Measurements from ENCODE around the gene PLCH2. TPM values are rescaled to one million over a fixed set of nuclear protein-coding genes. Genes with fewer than 3 reads are reported as not detected.

PLCH2 gene
- total RNA-seq, 1 donor from 2014 or later = 0.92 TPM

- no peak for DNase-seq (ENCODE audit: low read depth)
- TF ChIP-seq CTCF (IDR thresholded peaks at IDR 0.05; ENCODE audit: insufficient read depth, low read length, poor library complexity, severe bottlenecking) = no peak
- Histone ChIP-seq H3K36me3 (ENCODE audit: control insufficient read depth, insufficient read depth, low read length) (no peaks in the 10 kb centered on the region), H3K27me3 (ENCODE audit: control insufficient read depth, insufficient read depth, low read length) (peaks cover 2% of the 10 kb centered on the region), H3K4me3 (ENCODE audit: low read depth, low read length) (no peak overlapping the region)
Measured at GRCh38 chr1:2486558-2486957, 10.5 kb downstream of the PLCH2 start.

- DNase-seq (ENCODE audit: low read depth) = no peak
- H3K27me3 ChIP-seq (ENCODE audit: control insufficient read depth, insufficient read depth, low read length) = peaks cover 23% of the 10 kb centered on the region
- no peaks in the 10 kb centered on the region for H3K36me3 ChIP-seq (ENCODE audit: control insufficient read depth, insufficient read depth, low read length)
- no peak for TF ChIP-seq CTCF (IDR thresholded peaks at IDR 0.05; ENCODE audit: insufficient read depth, low read length, poor library complexity, severe bottlenecking)
- H3K4me3 ChIP-seq (ENCODE audit: low read depth, low read length) = no peak overlapping the region
Measured at GRCh38 chr1:2488688-2489087, 12.6 kb downstream of the PLCH2 start.

DNA sequence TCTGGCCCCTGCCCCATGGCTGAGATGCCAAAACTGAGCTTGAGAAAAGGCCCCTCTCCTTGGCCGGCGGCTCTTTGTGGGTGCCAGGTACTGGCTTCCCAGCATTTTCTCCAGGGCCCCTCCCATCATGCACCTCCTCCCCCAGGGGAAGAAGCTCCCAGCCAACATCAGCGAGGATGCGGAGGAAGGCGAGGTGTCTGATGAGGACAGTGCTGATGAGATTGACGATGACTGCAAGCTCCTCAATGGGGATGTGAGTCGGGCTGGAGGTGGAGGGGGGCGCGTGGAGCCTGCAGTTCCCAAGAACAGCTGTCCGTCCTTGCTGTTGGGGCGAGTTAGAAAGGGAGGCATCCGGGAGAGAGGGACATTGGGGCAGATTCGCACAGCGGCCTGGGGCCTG lies 13.5 kb downstream of the PLCH2 start:
- no peak for DNase-seq (ENCODE audit: low read depth)
- no peak for TF ChIP-seq CTCF (IDR thresholded peaks at IDR 0.05; ENCODE audit: insufficient read depth, low read length, poor library complexity, severe bottlenecking)
- Histone ChIP-seq H3K27me3 (ENCODE audit: control insufficient read depth, insufficient read depth, low read length) (peaks cover 25% of the 10 kb centered on the region), H3K36me3 (ENCODE audit: control insufficient read depth, insufficient read depth, low read length) (no peaks in the 10 kb centered on the region), H3K4me3 (ENCODE audit: low read depth, low read length) (no peak overlapping the region)

- Histone ChIP-seq H3K36me3 (ENCODE audit: control insufficient read depth, insufficient read depth, low read length) (no peaks in the 10 kb centered on the region), H3K4me3 (ENCODE audit: low read depth, low read length) (no peak overlapping the region), H3K27me3 (ENCODE audit: control insufficient read depth, insufficient read depth, low read length) (peaks cover 24% of the 10 kb centered on the region)
- no peak for TF ChIP-seq CTCF (IDR thresholded peaks at IDR 0.05; ENCODE audit: insufficient read depth, low read length, poor library complexity, severe bottlenecking)
- no peak for DNase-seq (ENCODE audit: low read depth)
Measured at GRCh38 chr1:2492091-2492490, 16.0 kb downstream of the PLCH2 start.

DNA sequence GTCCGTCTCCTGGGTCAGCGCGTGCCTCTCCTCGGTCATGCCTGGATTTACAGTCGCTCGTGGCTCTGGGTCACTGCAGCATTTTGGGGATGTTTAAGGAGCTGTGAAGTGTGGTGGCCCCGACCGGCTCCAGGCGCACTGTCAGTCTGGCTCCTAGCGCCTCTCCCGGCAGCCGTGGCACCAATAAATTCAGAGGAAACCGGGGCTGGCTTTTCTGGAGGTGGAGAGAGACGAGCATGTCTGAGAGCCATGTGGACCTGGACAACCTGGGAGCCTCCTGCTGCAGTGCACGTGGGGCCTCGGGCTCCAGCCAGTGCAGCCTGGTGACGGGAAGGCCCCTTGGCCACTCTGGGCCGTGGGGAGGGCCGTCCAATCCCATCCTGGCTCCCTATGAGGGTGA lies 17.1 kb downstream of the PLCH2 start:
- no peak for TF ChIP-seq CTCF (IDR thresholded peaks at IDR 0.05; ENCODE audit: insufficient read depth, low read length, poor library complexity, severe bottlenecking)
- peaks cover 24% of the 10 kb centered on the region for H3K27me3 ChIP-seq (ENCODE audit: control insufficient read depth, insufficient read depth, low read length)
- H3K36me3 ChIP-seq (ENCODE audit: control insufficient read depth, insufficient read depth, low read length) = no peaks in the 10 kb centered on the region
- H3K4me3 ChIP-seq (ENCODE audit: low read depth, low read length) = no peak overlapping the region
- DNase-seq (ENCODE audit: low read depth) = no peak

- no peak overlapping the region for H3K4me3 ChIP-seq (ENCODE audit: low read depth, low read length)
- peaks cover 24% of the 10 kb centered on the region for H3K27me3 ChIP-seq (ENCODE audit: control insufficient read depth, insufficient read depth, low read length)
- no peak for TF ChIP-seq CTCF (IDR thresholded peaks at IDR 0.05; ENCODE audit: insufficient read depth, low read length, poor library complexity, severe bottlenecking)
- no peaks in the 10 kb centered on the region for H3K36me3 ChIP-seq (ENCODE audit: control insufficient read depth, insufficient read depth, low read length)
- no peak for DNase-seq (ENCODE audit: low read depth)
Measured at GRCh38 chr1:2493691-2494322, 17.7 kb downstream of the PLCH2 start.

Data from kidney epithelial cell (primary cell).